ENCODE measurements around the gene DYNLT5.

DNA sequence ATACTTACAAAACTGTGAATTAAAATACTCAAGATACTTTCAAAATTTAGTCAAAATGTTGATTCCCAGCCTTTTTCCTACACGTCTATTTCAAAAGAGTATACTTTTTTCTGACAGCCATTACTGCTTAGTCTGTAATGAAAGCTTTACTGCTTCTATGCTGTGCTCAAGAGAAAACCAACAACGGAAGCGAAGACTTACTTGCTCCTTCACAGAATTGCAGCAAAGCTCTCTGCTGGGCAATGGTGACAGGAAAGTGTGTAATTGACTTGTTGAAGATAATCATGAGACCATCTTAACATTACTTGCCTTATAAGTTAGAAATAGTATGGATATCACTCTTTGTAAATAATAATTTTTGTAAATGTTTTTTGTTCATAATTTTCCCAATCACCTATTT is 1.7 kb upstream of the DYNLT5 start:
- no peak for TF ChIP-seq CHD2 (IDR thresholded peaks at IDR 0.05; ENCODE audit: low read length, partially characterized antibody)
- TF ChIP-seq, protein P1, sequence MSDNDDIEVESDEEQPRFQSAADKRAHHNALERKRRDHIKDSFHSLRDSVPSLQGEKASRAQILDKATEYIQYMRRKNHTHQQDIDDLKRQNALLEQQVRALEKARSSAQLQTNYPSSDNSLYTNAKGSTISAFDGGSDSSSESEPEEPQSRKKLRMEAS (IDR thresholded peaks at IDR 0.05) = no peak
- TF ChIP-seq, protein P2, sequence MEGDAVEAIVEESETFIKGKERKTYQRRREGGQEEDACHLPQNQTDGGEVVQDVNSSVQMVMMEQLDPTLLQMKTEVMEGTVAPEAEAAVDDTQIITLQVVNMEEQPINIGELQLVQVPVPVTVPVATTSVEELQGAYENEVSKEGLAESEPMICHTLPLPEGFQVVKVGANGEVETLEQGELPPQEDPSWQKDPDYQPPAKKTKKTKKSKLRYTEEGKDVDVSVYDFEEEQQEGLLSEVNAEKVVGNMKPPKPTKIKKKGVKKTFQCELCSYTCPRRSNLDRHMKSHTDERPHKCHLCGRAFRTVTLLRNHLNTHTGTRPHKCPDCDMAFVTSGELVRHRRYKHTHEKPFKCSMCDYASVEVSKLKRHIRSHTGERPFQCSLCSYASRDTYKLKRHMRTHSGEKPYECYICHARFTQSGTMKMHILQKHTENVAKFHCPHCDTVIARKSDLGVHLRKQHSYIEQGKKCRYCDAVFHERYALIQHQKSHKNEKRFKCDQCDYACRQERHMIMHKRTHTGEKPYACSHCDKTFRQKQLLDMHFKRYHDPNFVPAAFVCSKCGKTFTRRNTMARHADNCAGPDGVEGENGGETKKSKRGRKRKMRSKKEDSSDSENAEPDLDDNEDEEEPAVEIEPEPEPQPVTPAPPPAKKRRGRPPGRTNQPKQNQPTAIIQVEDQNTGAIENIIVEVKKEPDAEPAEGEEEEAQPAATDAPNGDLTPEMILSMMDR (IDR thresholded peaks at IDR 0.05) = no peak

All from A549 (cell line).